ENCODE measurements around the gene PKP2.

DNA sequence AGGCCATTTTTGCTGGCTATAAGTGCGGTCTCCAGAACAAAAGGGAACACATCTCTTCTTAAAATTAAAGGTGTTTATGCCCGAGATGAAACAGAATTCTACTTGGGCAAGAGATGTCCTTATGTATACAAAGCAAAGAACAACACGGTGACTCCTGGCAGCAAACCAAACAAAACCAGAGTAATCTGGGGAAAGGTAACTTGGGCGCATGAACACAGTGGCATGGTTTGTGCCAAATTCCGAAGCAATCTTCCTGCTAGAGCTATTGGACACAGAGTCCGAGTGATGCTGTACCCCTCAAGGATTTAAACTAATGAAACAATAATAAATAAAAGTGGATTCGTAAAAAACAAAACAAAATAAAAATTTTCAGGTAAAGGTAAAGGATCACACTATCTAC, 33.4 kb downstream of the PKP2 start:
- TF ChIP-seq CTCF (conservative IDR thresholded peaks at IDR 0.05; ENCODE audit: low read depth, low read length) (no peak), RAD21 (IDR thresholded peaks at IDR 0.05; ENCODE audit: low read length) (no peak), SMC3 (IDR thresholded peaks at IDR 0.05; ENCODE audit: low read depth, low read length) (no peak), USF2 (IDR thresholded peaks at IDR 0.05; ENCODE audit: low read depth, low read length) (no peak), BHLHE40 (IDR thresholded peaks at IDR 0.05; ENCODE audit: low read depth, low read length) (no peak), MXI1 (IDR thresholded peaks at IDR 0.05; ENCODE audit: borderline replicate concordance, low read depth, low read length) (no peak), POLR2A (IDR thresholded peaks at IDR 0.05; ENCODE audit: low read depth, low read length) (no peak), MAFK (IDR thresholded peaks at IDR 0.05; ENCODE audit: low read depth, low read length) (no peak)
